GM19468 (cell line): ENCODE measurements around the gene EFHB.
"Not testable (repeated sequence)": the region's sequence is repeated elsewhere in the genome, so short reads cannot be mapped to it uniquely, and the experiment has no call there.

Experiments used
- ATAC-seq: cut with Tn5 transposase; IDR thresholded peaks from one replicate; pipeline ENCODE4 v1.9.1; 2021; ENCODE audit warnings: mild to moderate bottlenecking, moderate library complexity, moderate number of reproducible peaks; ENCODE audit not compliant: unreplicated experiment; ENCODE audit errors: extremely low read depth

Gene EFHB

DNA sequence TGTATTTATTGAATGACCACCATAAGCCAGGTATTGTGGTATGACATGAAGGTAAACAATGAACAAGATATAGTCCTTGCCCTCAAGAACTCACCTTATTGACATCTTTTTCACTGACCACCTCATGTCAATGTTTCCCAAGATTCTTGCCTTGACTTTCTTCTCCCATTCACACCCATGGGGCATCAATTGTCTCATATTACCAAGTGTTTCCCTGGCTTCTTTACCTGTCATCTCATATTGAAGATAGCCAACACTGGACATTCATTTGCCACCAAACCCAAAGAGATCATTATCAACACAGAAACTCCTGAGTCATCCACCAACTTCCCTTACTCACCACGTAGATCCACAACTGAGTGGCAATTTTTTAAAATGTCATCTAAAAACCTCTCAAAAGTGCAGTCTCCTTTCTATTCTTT is 2.2 kb downstream of the EFHB start:
- ATAC-seq = peak; percentile 35

- peak; percentile 60 for ATAC-seq
Observed at GRCh38 chr3:19931180-19931692, 2.8 kb downstream of the EFHB start.

GRCh38 chr3:19920401-19921080 is 13.5 kb downstream of the EFHB start:
- no peak for ATAC-seq

GRCh38 chr3:19917167-19917566 is 16.9 kb downstream of the EFHB start:
- ATAC-seq = no peak

DNA sequence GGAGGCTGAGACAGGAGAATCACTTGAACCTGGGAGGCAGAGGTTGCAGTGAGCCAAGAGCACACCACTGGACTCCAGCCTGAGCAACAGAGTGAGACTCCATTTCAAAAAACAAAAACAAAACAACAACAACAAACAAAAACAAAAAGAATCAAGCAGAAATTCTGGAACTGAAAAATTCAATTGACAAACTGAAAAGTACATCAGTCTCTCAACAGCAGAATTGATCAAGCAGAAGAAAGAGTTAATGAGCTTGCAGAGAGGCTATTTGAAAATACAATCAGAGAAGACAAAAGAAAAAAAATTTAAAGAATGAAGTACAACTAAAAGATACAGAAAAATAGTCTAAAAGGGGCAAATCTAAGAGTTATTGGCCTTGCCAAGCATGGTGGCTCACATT is 22.6 kb downstream of the EFHB start:
- ATAC-seq = no peak

- no peak for ATAC-seq
Observed at GRCh38 chr3:19907523-19907922, 26.5 kb downstream of the EFHB start.

DNA sequence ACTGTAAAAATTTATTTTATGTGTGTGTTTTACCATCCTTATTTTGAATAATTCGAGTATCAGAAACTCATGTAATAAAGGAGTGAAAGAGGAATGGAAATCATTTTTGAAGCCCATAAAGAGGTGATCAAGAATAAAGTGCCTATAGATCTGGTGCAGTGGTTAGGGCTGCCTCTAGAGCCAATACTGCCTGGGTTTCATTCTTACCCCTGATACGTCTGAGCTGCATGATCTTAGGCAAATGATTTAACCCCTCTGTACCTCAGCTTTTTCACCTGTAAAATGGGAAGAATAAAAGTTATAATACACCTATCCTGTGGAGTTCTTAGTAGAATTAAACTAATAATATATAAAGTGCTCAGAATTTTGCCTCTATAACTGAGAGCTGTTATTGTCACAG is 30.4 kb downstream of the EFHB start:
- ATAC-seq = no peak

DNA sequence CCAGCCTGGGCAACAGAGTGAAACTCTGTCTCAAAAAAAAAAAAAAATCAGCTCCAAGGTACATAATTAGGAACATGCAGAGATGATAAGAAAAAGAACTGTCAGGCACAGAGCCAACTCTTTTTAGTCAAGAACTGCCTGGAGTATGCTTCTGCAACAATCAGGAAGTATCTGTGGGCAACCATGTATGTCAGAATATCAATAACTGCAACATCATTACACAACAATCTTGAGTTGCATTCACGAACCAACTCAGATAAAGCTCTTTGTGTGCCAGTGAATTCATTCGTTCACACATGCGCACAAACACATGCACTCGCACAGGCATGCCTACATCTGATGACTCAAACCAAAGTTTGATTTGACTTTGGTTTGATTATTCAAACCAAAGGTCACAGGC is 32.1 kb downstream of the EFHB start:
- ATAC-seq = no peak

DNA sequence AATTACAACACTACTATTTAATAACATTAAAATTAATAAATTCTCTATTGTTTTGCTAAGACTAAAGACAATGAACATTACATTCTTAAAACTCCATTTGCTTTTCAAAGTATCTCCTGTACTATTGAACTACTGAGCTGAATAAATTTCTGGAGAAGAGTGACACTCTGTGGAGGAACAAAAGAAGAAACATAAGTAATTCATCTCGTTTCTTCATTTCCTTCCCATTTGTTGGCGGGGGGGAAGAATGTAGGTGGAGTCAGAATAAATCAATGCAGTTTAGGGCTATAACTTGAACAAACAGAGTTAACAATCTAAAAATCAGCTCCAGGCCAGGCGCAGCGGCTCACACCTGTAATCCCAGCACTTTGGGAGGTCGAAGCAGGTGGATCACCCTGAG is 32.7 kb downstream of the EFHB start:
- no peak for ATAC-seq

- not testable (repeated sequence) for ATAC-seq
Observed at GRCh38 chr3:19899833-19900232, 34.2 kb downstream of the EFHB start.

DNA sequence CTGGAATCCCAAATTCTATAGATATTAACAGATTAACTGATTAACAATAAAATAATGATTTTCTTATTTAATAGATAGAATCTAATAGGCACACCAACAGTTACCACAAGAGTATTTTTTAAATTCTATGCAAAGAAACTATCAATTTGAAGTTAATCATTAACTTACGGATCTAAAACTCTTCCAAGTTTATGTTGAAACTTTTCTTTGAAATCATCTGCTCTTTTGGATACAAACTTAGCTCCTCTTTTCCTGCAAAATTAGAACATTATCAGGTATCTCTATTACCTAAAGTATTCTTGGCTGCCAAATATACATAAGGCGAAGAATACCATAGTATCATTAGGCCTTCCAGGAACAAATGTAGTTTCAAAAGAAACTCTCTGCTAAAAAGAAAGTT is 34.8 kb downstream of the EFHB start:
- ATAC-seq = no peak

DNA sequence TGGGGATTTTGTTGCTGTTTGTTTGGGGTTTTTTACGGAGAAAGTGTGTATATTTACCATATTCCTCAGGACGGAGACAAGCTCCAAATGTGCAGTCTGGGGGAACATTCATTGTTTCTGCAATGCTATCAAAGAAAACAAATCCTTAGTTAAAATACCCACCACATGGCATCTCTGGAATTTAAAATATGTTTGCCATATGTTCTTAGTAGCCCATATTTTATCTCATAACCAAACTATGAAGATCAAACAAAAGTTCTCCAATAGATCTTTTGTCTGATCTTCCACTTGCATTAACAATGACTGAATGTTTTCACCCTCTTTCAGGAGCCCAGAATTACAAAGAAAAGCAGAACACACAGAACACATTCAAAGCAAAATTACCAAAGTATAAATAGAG is 35.3 kb downstream of the EFHB start:
- no peak for ATAC-seq

- no peak for ATAC-seq
Observed at GRCh38 chr3:19891740-19892139, 42.3 kb downstream of the EFHB start.

DNA sequence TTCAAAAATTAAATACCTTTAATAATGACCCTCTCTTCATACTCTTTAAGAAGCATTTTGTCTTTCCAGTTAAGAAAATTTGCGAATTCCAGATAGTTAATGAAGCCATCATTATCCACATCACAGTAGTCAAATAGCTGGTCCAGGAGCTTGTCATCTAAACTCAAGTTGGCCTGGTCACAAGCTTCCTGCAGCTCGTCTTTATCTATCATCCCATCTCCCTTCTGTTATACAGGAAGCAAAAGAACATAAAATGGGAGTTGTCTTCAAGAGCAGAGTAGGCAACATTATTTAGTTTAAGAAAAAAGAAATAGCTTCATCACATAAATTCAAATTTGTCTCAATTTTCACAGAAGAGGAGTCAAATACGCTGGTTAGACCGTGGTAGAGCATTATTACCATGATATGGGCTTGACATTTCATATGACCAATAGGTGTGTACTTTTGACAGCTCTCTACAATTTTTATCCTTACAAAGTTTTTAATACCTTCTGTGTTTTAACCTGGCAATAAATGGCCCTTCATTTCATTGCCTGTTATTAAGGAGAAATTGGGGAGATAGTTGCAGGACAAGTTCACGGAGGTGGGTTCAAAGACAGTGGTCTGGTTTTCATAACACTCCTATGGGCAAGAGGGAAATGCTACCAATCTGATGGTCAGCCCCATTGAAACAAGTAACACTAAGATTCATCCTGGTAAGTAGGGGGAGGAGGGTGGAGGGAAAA is 45.4 kb downstream of the EFHB start:
- ATAC-seq = no peak

DNA sequence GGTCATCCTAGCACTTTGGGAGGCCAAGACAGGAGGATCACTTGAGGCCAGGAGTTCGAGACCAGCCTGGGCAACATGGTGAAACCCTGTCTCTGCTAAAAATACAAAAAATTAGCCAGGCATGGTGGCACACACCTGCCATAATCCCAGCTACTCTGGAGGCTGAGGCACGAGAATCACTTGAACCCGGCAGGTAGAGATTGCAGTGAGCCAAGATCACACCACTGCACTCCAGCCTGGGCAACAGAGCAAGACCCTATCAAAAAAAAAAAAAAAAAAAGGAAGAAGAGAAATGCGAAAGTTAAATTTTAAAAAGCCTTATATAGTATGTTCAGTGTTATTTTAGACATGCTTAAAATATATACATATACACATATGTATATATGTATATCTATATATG is 46.9 kb downstream of the EFHB start:
- ATAC-seq = not testable (repeated sequence)

DNA sequence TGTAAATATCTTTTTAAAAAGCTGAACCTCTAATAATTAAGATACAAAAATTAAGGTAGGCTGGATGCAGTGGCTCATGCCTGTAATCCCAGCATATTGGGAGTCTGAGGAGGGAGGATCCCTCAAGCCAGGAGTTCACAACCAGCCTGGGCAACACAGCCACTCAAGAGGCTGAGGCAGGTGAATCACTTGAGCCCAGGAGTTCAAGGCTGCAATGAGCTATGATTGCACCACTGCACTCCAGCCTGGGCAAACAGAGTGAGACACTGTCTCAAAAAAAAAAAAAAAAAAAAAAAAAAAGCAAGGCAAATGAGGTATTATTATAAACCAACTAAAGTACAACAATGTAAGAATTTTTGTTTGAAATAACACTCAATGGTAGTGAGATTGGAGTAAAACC is 47.6 kb downstream of the EFHB start:
- no peak for ATAC-seq

DNA sequence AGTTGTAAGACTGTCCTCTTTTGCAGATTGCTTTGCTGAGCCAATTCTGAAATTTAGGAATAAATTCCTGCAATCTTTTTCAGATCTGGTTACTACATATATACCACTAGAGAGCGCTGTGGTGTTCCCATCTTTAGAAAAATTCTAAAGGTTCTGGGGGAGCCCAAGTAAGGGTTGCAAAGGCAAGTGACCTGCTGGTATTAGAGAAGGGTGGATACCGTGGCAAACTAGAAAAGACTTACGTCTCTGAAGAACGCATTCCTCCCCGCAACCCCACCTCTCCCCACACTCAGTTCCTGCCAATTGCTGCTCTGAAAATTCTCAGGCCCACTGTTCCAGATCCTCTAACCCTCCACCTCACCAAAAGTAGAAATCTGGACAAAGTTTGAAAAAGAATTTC is 48.5 kb downstream of the EFHB start:
- ATAC-seq = no peak

DNA sequence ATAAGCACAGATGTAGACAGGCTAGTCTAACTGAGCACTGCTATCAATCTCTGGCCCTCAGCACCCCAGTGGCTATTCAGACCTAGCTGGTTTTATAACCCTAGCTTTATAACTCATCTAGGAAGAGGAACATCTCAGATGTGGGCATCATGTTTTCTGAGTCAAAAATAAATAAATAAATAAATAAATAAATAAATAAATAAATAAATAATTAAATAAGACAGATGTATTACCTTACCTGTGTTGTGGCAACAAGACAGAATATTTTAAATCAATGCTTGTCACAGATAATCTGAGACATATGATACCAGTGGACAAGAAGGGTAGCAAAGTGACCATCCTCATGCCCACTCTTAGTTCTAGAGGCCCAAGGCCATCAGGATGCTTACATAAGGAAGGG is 52.2 kb downstream of the EFHB start:
- ATAC-seq = no peak

GRCh38 chr3:19881036-19881435 is 53.0 kb downstream of the EFHB start:
- ATAC-seq = no peak

DNA sequence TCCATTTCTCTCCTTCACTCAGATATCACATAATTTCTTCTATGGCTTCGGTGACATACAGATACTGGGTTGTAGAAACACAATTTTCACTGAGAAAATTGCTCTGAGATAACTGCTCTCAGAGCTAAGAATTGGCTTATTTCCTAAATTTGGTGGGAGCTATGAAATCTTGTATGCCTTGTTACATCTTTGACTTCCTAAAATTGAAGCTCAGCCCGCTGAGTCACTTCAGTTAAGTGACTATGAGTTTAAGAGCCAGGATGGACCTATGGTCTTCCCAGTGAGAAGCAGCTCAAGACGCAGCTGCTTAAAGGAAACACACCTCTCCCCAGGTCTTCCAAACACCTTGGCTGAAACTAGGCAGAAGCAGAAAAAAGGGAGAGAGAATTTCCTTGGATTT is 56.4 kb downstream of the EFHB start:
- ATAC-seq = no peak

DNA sequence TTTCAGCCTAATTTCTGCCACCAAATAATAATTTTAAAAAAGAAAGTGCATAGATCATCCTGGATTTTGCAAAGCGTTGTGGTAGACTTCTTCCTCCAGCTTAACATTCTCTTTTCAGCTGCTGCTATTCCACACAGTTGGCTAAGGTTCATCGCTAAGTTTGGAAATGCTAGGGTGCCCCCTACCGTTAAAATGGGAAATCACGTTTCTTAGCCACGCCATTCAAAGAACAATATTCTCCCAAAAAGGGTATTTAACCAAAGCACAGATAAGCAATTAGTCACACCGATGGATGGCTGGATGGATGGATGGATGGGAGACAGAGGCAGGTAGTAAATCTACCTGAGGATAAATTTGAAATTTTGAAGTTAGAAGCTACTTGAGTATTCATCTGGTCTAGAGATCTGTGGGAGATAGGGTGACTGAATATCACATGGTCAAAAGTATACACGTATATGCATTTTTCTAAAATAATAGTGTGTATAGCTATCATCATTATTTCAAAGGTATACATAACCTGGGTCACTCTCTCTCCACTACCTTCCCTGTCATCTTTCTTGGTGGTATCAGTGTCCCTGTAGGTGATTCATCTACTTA is 67.2 kb downstream of the EFHB start:
- no peak for ATAC-seq
